Left ventricle myocardium superior (tissue), 1 donor: Measurements from ENCODE around the gene AZI2. TPM values are rescaled to one million over a fixed set of nuclear protein-coding genes. Genes with fewer than 3 reads are reported as not detected.

Experiments used
- ATAC-seq: fragments of 200-7000 bp; cut with Tn5 transposase; one replicate; pipeline ENCODE4 v1.9.1; 2020; ENCODE audit warnings: mild to moderate bottlenecking, moderate library complexity
- DNase-seq: peaks from one replicate; pipeline ENCODE4 v3.0.0-alpha.2; 2020
- intact Hi-C: fragments of 100-400 bp; cut with micrococcal nuclease; formaldehyde crosslinking; loops from one replicate; pipeline ENCODE4 v1.11.0; 2022
- total RNA-seq: library from RNA; stranded (reverse); fragmentation: NEBNext Ultra II Directional; extraction: Animal tissue kit (Norgen Biotek cat#: 25700); gene quantifications from one replicate; pipeline ENCODE4 v1.2.1, GENCODE V29; 2021
- donor health status: DM: no; HTN: yes; CAD: no; lungs with severe emphysema.

AZI2 gene
- total RNA-seq, 1 donor from 2014 or later, result 41.4 TPM

- intact Hi-C loops, result no loop called here
- ATAC-seq, result no peak
- DNase-seq, result no peak
Observed at GRCh38 chr3:28315711-28316110, 32.9 kb downstream of the AZI2 start.

- DNase-seq, result no peak
- ATAC-seq, result no peak
- intact Hi-C loops, result no loop called here
Observed at GRCh38 chr3:28308196-28308595, 40.4 kb downstream of the AZI2 start.

GRCh38 chr3:28301688-28302087, 46.9 kb downstream of the AZI2 start:
- intact Hi-C loops, result no loop called here
- ATAC-seq (no peak), DNase-seq (no peak)

- no peak for ATAC-seq
- no peak for DNase-seq
- intact Hi-C loops, result no loop called here
Observed at GRCh38 chr3:28300345-28300962, 48.2 kb downstream of the AZI2 start.

- ATAC-seq (no peak), DNase-seq (no peak)
- intact Hi-C loops, result no loop called here
Observed at GRCh38 chr3:28299705-28300104, 48.9 kb downstream of the AZI2 start.

GRCh38 chr3:28295898-28296490, 52.6 kb downstream of the AZI2 start:
- DNase-seq (no peak), ATAC-seq (no peak)
- intact Hi-C loops, result no loop called here

GRCh38 chr3:28294667-28295413, 53.8 kb downstream of the AZI2 start:
- no peak for DNase-seq
- intact Hi-C loops, result no loop called here
- no peak for ATAC-seq

GRCh38 chr3:28292622-28293021, 56.0 kb downstream of the AZI2 start:
- ATAC-seq (no peak), DNase-seq (no peak)
- intact Hi-C loops, result no loop called here

- no peak for ATAC-seq
- DNase-seq, result no peak
- intact Hi-C loops, result no loop called here
Observed at GRCh38 chr3:28291577-28291976, 57.0 kb downstream of the AZI2 start.

GRCh38 chr3:28290863-28291300, 57.7 kb downstream of the AZI2 start:
- ATAC-seq (no peak), DNase-seq (no peak)
- intact Hi-C loops, result no loop called here

- intact Hi-C loops, result no loop called here
- no peak for ATAC-seq
- DNase-seq, result no peak
Observed at GRCh38 chr3:28287046-28287445, 61.6 kb downstream of the AZI2 start.

GRCh38 chr3:28286595-28286994, 62.0 kb downstream of the AZI2 start:
- DNase-seq, result no peak
- intact Hi-C loops, result no loop called here

GRCh38 chr3:28280781-28281180, 67.8 kb downstream of the AZI2 start:
- ATAC-seq (no peak), DNase-seq (no peak)
- intact Hi-C loops, result no loop called here

More at GRCh38 chr3:28286595-28286994, 62.0 kb downstream of the AZI2 start:
- ATAC-seq, result peak; percentile 67

GRCh38 chr3:28279770-28280169, 68.9 kb downstream of the AZI2 start:
- ATAC-seq, result no peak
- intact Hi-C loops, result no loop called here
- DNase-seq, result no peak

GRCh38 chr3:28278918-28279317, 69.7 kb downstream of the AZI2 start:
- ATAC-seq, result no peak
- intact Hi-C loops, result no loop called here
- no peak for DNase-seq

- DNase-seq, result no peak
- intact Hi-C loops, result no loop called here
- no peak for ATAC-seq
Observed at GRCh38 chr3:28273837-28274236, 74.8 kb downstream of the AZI2 start.

Other genes with a start within 250 kb of the AZI2 start
- 35.9 TPM for gene CMC1, start 107.2 kb downstream of the AZI2 start, total RNA-seq
- 3.1 TPM for gene ZCWPW2, start 103 bp downstream of the AZI2 start, total RNA-seq